ENCODE measurements around the gene TXNDC16.
"Not testable (repeated sequence)": the region's sequence is repeated elsewhere in the genome, so short reads cannot be mapped to it uniquely, and the experiment has no call there.

TXNDC16 gene

GRCh38 chr14:52473557-52473956 is 78.7 kb downstream of the TXNDC16 start:
- DNase-seq (ENCODE audit: low read depth), result peak; percentile 62

GRCh38 chr14:52472728-52473127 is 79.6 kb downstream of the TXNDC16 start:
- TF ChIP-seq, protein P1, sequence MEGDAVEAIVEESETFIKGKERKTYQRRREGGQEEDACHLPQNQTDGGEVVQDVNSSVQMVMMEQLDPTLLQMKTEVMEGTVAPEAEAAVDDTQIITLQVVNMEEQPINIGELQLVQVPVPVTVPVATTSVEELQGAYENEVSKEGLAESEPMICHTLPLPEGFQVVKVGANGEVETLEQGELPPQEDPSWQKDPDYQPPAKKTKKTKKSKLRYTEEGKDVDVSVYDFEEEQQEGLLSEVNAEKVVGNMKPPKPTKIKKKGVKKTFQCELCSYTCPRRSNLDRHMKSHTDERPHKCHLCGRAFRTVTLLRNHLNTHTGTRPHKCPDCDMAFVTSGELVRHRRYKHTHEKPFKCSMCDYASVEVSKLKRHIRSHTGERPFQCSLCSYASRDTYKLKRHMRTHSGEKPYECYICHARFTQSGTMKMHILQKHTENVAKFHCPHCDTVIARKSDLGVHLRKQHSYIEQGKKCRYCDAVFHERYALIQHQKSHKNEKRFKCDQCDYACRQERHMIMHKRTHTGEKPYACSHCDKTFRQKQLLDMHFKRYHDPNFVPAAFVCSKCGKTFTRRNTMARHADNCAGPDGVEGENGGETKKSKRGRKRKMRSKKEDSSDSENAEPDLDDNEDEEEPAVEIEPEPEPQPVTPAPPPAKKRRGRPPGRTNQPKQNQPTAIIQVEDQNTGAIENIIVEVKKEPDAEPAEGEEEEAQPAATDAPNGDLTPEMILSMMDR (IDR thresholded peaks at IDR 0.05; ENCODE audit: insufficient read depth, low read depth, low read length, missing control alignments), result no peak
- no peak for DNase-seq (ENCODE audit: low read depth)

More at GRCh38 chr14:52473557-52473956, 78.7 kb downstream of the TXNDC16 start:
- TF ChIP-seq, protein P1 (IDR thresholded peaks at IDR 0.05; ENCODE audit: insufficient read depth, low read depth, low read length, missing control alignments), result peak; percentile 23
- H3K4me3 ChIP-seq (ENCODE audit: low read length), result no peak overlapping the region

DNA sequence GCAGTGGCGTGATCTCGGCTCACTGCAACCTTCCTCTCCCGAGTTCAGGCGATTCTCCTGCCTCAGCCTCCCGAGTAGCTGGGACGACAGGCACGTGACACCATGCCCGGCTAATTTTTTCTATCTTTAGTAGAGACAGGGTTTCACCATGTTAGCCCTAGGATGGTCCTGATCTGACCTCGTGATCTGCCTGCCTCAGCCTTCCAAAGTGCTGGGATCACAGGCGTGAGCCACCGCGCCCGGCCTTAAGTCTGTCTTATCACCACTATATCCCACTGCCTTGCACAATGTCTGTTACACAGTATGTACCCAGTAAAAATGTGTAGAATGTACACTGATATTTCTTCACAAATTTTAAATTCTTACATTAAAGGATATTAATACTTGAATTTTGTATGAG is 80.1 kb downstream of the TXNDC16 start:
- not testable (repeated sequence) for H3K4me3 ChIP-seq (ENCODE audit: low read length); DNase-seq (ENCODE audit: low read depth)

More at GRCh38 chr14:52472728-52473127, 79.6 kb downstream of the TXNDC16 start:
- H3K4me3 ChIP-seq (ENCODE audit: low read length), result no peak overlapping the region

DNA sequence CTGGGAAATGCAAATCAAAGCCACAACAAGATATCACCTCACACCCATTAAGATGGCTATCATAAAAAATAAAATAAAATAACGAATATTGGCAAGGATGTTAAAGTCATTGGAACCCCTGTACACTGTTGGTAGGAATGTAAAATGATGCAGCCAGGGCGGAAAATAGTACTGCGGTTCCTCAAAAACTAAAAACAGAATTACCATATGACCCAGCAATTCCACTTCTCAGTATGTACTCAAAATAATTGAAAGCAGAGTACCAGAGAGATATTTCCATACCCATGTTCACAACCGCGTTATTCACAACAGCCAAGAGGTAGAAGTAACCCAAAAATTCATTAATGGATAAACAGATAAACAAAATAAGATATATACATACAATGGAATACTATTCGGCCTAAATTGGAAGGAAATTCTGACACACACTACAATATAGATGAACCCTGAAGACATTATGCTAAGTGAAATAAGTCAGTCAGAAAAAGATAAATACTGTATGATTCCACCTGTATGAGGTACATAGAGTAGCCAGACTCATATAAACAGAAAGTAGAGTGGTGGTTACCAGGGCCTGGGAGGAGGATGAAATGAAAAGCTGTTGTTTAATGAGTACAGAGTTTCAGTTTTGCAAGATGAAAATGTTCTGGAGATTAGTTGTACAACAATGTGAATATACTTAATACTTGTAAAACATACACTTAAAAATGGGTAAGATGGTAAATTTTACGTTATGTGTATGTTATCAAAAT is 84.6 kb downstream of the TXNDC16 start:
- no peak for DNase-seq (ENCODE audit: low read depth)
- H3K4me3 ChIP-seq (ENCODE audit: low read length), result no peak overlapping the region
- TF ChIP-seq, protein P1 (IDR thresholded peaks at IDR 0.05; ENCODE audit: insufficient read depth, low read depth, low read length, missing control alignments), result no peak

DNA sequence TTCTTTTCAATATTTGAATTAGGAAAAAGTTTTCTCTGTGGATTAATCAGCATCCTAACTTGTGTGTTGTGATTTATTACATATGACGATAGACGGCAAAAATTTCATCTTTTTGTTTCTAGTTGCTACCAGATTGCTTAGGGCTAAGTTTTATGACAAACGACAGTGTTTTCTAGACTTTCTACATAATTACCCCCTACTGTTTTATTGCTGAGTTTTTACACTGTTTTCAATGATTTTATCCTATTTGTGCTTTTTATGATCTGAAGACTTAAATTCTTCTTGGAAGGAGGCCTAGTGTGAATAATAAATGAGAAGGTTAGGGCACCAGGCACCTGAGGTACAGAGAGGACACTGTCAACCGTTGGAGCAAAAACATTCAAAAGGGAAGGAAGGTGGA is 88.1 kb downstream of the TXNDC16 start:
- no peak overlapping the region for H3K4me3 ChIP-seq (ENCODE audit: low read length)
- no peak for DNase-seq (ENCODE audit: low read depth)
- TF ChIP-seq, protein P1 (IDR thresholded peaks at IDR 0.05; ENCODE audit: insufficient read depth, low read depth, low read length, missing control alignments), result no peak

GRCh38 chr14:52463375-52463774 is 88.9 kb downstream of the TXNDC16 start:
- no peak for DNase-seq (ENCODE audit: low read depth)
- H3K4me3 ChIP-seq (ENCODE audit: low read length), result no peak overlapping the region
- TF ChIP-seq, protein P1 (IDR thresholded peaks at IDR 0.05; ENCODE audit: insufficient read depth, low read depth, low read length, missing control alignments), result no peak

DNA sequence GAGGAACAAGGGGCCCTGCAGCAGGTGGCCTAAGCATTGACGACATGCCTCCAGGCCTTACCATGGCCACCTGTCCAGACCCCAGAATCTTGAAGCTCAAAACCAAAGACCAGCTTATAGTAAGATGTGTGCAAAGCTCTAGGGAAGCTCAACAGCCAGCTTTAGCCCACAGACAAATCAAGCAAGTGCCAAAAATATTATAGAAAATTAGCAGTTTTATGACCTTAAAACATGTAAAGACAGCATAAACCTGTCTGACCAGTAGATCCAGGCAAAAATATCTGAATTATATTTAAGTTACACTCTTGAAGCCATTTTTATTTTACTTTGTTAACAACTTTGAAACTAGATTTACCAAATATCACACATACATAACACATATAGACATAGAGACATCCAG is 90.6 kb downstream of the TXNDC16 start:
- DNase-seq (ENCODE audit: low read depth), result no peak

More for the DNA sequence above, 90.6 kb downstream of the TXNDC16 start:
- TF ChIP-seq, protein P1 (IDR thresholded peaks at IDR 0.05; ENCODE audit: insufficient read depth, low read depth, low read length, missing control alignments), result no peak
- no peak overlapping the region for H3K4me3 ChIP-seq (ENCODE audit: low read length)

All from epithelial cell of esophagus (primary cell).